H1 (cell line): ENCODE results near the gene HJURP. TPM values are rescaled to one million over a fixed set of nuclear protein-coding genes. Genes with fewer than 3 reads are reported as not detected.

Experiments
- CTCF ChIA-PET: fragments of 300-600 bp; sonication (Branson Sonifier 250); formaldehyde crosslinking; loops from one replicate; lab custom pipeline; 2021; ENCODE audit not compliant: partially characterized antibody; lab: Charles Lee
- POLR2A ChIA-PET: fragments of 300-600 bp; sonication (Branson Sonifier 250); formaldehyde crosslinking; loops from one replicate; lab custom pipeline; 2021; ENCODE audit warnings: inconsistent platforms; ENCODE audit not compliant: partially characterized antibody; lab: Charles Lee
- DNase-seq, 2 experiments: peaks; one replicate each; pipeline versions ENCODE4 v3.0.0 to v3.0.0-alpha.2; 2010 to 2022; ENCODE audit warnings: low spot score in 2 of 2, low read depth in 1 of 2, mixed read lengths in 1 of 2
- FAIRE-seq: peaks from 2 replicates; lab custom pipeline; 2011; peaks lifted over from hg19 to GRCh38; lab: Jason Lieb, UNC
- H2AFZ ChIP-seq: 2 replicates; pipeline ENCODE4 v1.8.1; 2012; ENCODE audit warnings: low read length, inconsistent platforms
- H2AK5ac ChIP-seq: 2 replicates; pipeline ENCODE4 v1.6.1; 2013; ENCODE audit warnings: low read depth, low read length
- H2BK120ac ChIP-seq: replicated peaks from 2 replicates; pipeline ENCODE3; 2013; ENCODE audit warnings: low read depth, low read length, inconsistent platforms
- H2BK12ac ChIP-seq: 2 replicates; pipeline ENCODE4 v1.6.1; 2013; ENCODE audit warnings: low read depth, low read length
- H2BK15ac ChIP-seq: 2 replicates; pipeline ENCODE4 v1.6.1; 2013; ENCODE audit warnings: low read length
- H2BK20ac ChIP-seq: 2 replicates; pipeline ENCODE4 v1.6.1; 2013; ENCODE audit warnings: low read length
- H2BK5ac ChIP-seq: 2 replicates; pipeline ENCODE4 v1.6.1; 2013; ENCODE audit warnings: low read depth, low read length
- H3K14ac ChIP-seq: 2 replicates; pipeline ENCODE4 v1.6.1; 2013; ENCODE audit warnings: inconsistent platforms; ENCODE audit not compliant: insufficient read length
- H3K18ac ChIP-seq: 2 replicates; pipeline ENCODE4 v1.6.1; 2013; ENCODE audit warnings: low read length; ENCODE audit errors: extremely low read depth
- H3K23ac ChIP-seq: 2 replicates; pipeline ENCODE4 v1.6.1; 2013; ENCODE audit warnings: inconsistent platforms; ENCODE audit not compliant: insufficient read length
- H3K23me2 ChIP-seq: 2 replicates; pipeline ENCODE4 v1.6.1; 2013; ENCODE audit warnings: low read depth, low read length
- H3K27ac ChIP-seq: 2 replicates; pipeline ENCODE4 v1.6.1; 2011; ENCODE audit warnings: low read depth, low read length, inconsistent platforms
- H3K27me3 ChIP-seq, 4 experiments: replicated peaks in 1 of 4; 1 replicate in 1 of 4; 2 replicates in 3 of 4; pipeline versions ENCODE4 v1.6.1 to v1.8.1; 2011 to 2013; ENCODE audit warnings: low read length in 3 of 4, mild to moderate bottlenecking in 3 of 4, inconsistent platforms in 2 of 4, mixed read lengths in 2 of 4, moderate library complexity in 1 of 4; ENCODE audit not compliant: control insufficient read depth in 3 of 4, insufficient read depth in 3 of 4; ENCODE audit errors: extremely low read depth in 1 of 4
- H3K36me3 ChIP-seq, 4 experiments: 2 replicates each; pipeline versions ENCODE4 v1.6.1 to v1.8.1; 2011 to 2013; ENCODE audit warnings: mild to moderate bottlenecking in 4 of 4, low read length in 3 of 4, moderate library complexity in 2 of 4, control low read depth in 1 of 4, inconsistent platforms in 1 of 4; ENCODE audit not compliant: insufficient read depth in 4 of 4, control insufficient read depth in 2 of 4
- H3K4ac ChIP-seq: replicated peaks from 2 replicates; pipeline ENCODE3; 2013; ENCODE audit warnings: low read length, low read depth, mixed read lengths, inconsistent platforms; ENCODE audit not compliant: insufficient read length
- H3K4me1 ChIP-seq, 4 experiments: replicated peaks in 1 of 4; 1 replicate in 1 of 4; 2 replicates in 3 of 4; pipeline versions ENCODE4 v1.6.1 to v1.8.1; 2011 to 2013; ENCODE audit warnings: low read length in 3 of 4, inconsistent platforms in 2 of 4, mixed read lengths in 1 of 4; ENCODE audit not compliant: insufficient read depth in 4 of 4, control insufficient read depth in 3 of 4
- H3K4me2 ChIP-seq, 2 experiments: 2 replicates each; pipeline versions ENCODE4 v1.6.1 to v1.8.1; 2011 to 2013; ENCODE audit warnings: low read depth in 2 of 2, low read length in 2 of 2, control low read depth in 1 of 2, inconsistent platforms in 1 of 2, mild to moderate bottlenecking in 1 of 2; ENCODE audit not compliant: insufficient read depth in 1 of 2
- H3K4me3 ChIP-seq, 4 experiments: fragments of 200-600, 300-600 bp in 1 of 4; sonication (generic), shearing (Covaris generic), sonication (Bioruptor Twin) in 1 of 4; 2 replicates each; pipeline versions ENCODE4 v1.5.1 to v1.8.1; 2011 to 2016; ENCODE audit warnings: low read length in 4 of 4, low read depth in 3 of 4, control low read depth in 2 of 4, inconsistent platforms in 2 of 4, mild to moderate bottlenecking in 2 of 4, mixed read lengths in 1 of 4, moderate library complexity in 1 of 4; ENCODE audit not compliant: insufficient read depth in 2 of 4; ENCODE audit errors: extremely low read depth in 1 of 4
- H3K56ac ChIP-seq: replicated peaks from 2 replicates; pipeline ENCODE3; 2013; ENCODE audit warnings: low read depth, mild to moderate bottlenecking, mixed read lengths, low read length, inconsistent platforms; ENCODE audit not compliant: insufficient read length
- H3K79me1 ChIP-seq: 2 replicates; pipeline ENCODE4 v1.6.1; 2013; ENCODE audit warnings: low read depth, low read length, control low read depth
- H3K79me2 ChIP-seq, 2 experiments: 2 replicates each; pipeline versions ENCODE4 v1.6.1 to v1.8.1; 2012 to 2013; ENCODE audit warnings: low read length in 2 of 2, mild to moderate bottlenecking in 2 of 2, inconsistent platforms in 1 of 2; ENCODE audit not compliant: insufficient read depth in 2 of 2, control insufficient read depth in 1 of 2
- H3K9ac ChIP-seq, 4 experiments: replicated peaks in 1 of 4; 1 replicate in 1 of 4; 2 replicates in 3 of 4; pipeline versions ENCODE4 v1.6.1 to v1.8.1; 2011 to 2013; ENCODE audit warnings: low read depth in 3 of 4, low read length in 3 of 4, control low read depth in 2 of 4, mild to moderate bottlenecking in 2 of 4, moderate library complexity in 2 of 4, inconsistent platforms in 1 of 4; ENCODE audit errors: extremely low read depth in 1 of 4
- H3K9me3 ChIP-seq, 2 experiments: 2 replicates each; pipeline versions ENCODE4 v1.6.1 to v1.8.1; 2012 to 2013; ENCODE audit warnings: mild to moderate bottlenecking in 2 of 2, moderate library complexity in 2 of 2, control low read depth in 1 of 2, inconsistent platforms in 1 of 2, low read depth in 1 of 2, low read length in 1 of 2, mixed read lengths in 1 of 2; ENCODE audit not compliant: insufficient read depth in 2 of 2
- H4K20me1 ChIP-seq, 2 experiments: replicated peaks in 1 of 2; 2 replicates each; pipeline versions ENCODE3 to v1.8.1; 2011 to 2013; ENCODE audit warnings: inconsistent platforms in 2 of 2, low read length in 2 of 2, mild to moderate bottlenecking in 1 of 2; ENCODE audit not compliant: insufficient read depth in 2 of 2, control insufficient read depth in 1 of 2
- H4K5ac ChIP-seq: 2 replicates; pipeline ENCODE4 v1.6.1; 2013; ENCODE audit warnings: low read length, low read depth, mixed read lengths, inconsistent platforms; ENCODE audit not compliant: insufficient read length
- H4K8ac ChIP-seq: 2 replicates; pipeline ENCODE4 v1.8.0; 2013; ENCODE audit warnings: mild to moderate bottlenecking, moderate library complexity, low read length, inconsistent platforms; ENCODE audit not compliant: insufficient read depth; ENCODE audit errors: extremely low read depth
- H4K91ac ChIP-seq: replicated peaks from 2 replicates; pipeline ENCODE3; 2013; ENCODE audit warnings: low read length, mixed read lengths, inconsistent platforms; ENCODE audit not compliant: insufficient read length
- BCL11A ChIP-seq, 2 experiments: IDR thresholded peaks; one replicate each; pipeline ENCODE4 v1.6.1; 2011; ENCODE audit warnings: low read depth in 2 of 2, low read length in 2 of 2, mild to moderate bottlenecking in 2 of 2
- BRCA1 ChIP-seq: IDR thresholded peaks from 2 replicates; pipeline ENCODE4 v1.6.1; 2012; ENCODE audit warnings: low read depth, low read length, improper control_type of control experiment
- CTCF ChIP-seq, 3 experiments: IDR thresholded peaks; 1 replicate in 2 of 3; 2 replicates in 1 of 3; pipeline versions ENCODE4 v1.5.1 to v1.6.1; 2011; ENCODE audit warnings: low read length in 3 of 3, mild to moderate bottlenecking in 3 of 3, inconsistent platforms in 2 of 3, low read depth in 1 of 3, moderate library complexity in 1 of 3; ENCODE audit not compliant: insufficient read depth in 1 of 3; ENCODE audit errors: control extremely low read depth in 1 of 3
- EP300 ChIP-seq, 2 experiments: IDR thresholded peaks; 1 replicate in 1 of 2; 2 replicates in 1 of 2; pipeline ENCODE4 v1.6.1; 2011 to 2012; ENCODE audit warnings: low read depth in 2 of 2, low read length in 2 of 2, mild to moderate bottlenecking in 2 of 2, borderline replicate concordance in 1 of 2, inconsistent platforms in 1 of 2, moderate library complexity in 1 of 2
- KDM5A ChIP-seq: fragments of 200-600 bp; IDR thresholded peaks from 2 replicates; pipeline ENCODE4 v1.7.1; 2012; ENCODE audit warnings: mild to moderate bottlenecking, low read length, inconsistent platforms, mixed read lengths
- NRF1 ChIP-seq: IDR thresholded peaks from 2 replicates; pipeline ENCODE4 v1.6.1; 2011; ENCODE audit warnings: mild to moderate bottlenecking, low read depth, low read length, improper control_type of control experiment
- POLR2A ChIP-seq, 2 experiments: IDR thresholded peaks; 1 replicate in 1 of 2; 2 replicates in 1 of 2; pipeline ENCODE4 v1.6.1; 2011; ENCODE audit warnings: low read depth in 2 of 2, low read length in 2 of 2, mild to moderate bottlenecking in 2 of 2; ENCODE audit errors: control extremely low read depth in 1 of 2
- RNF2 ChIP-seq: fragments of 200-900, 300-1000 bp; sonication (generic); IDR thresholded peaks from 2 replicates; pipeline ENCODE4 v1.7.1; 2016; ENCODE audit warnings: borderline replicate concordance, low read depth, mild to moderate bottlenecking, antibody characterized with exemption, low read length; ENCODE audit not compliant: poor library complexity, severe bottlenecking; ENCODE audit errors: missing control alignments
- SP2 ChIP-seq: IDR thresholded peaks from 2 replicates; pipeline ENCODE4 v1.6.1; 2012; ENCODE audit warnings: mild to moderate bottlenecking, low read length, inconsistent platforms
- SP4 ChIP-seq: IDR thresholded peaks from 2 replicates; pipeline ENCODE4 v1.6.1; 2012; ENCODE audit warnings: low read length, inconsistent platforms
- WGBS, 2 experiments: shearing (Covaris generic) in 1 of 2; methylation state at CpG; one replicate each; pipeline versions ENCODE4 v1.1.6 to v1.1.7; 2013 to 2015; ENCODE audit warnings: low lambda C conversion rate in 2 of 2, mixed read lengths in 2 of 2, inconsistent platforms in 1 of 2, low coverage in 1 of 2, missing lambda C conversion rate in 1 of 2; ENCODE audit not compliant: insufficient replicate concordance in 2 of 2, insufficient coverage in 1 of 2, insufficient read length in 1 of 2; ENCODE audit errors: extremely low coverage in 1 of 2, missing lambda C conversion rate in 1 of 2; 5-methylcytosine and 5-hydroxymethylcytosine counted together
- polyA plus RNA-seq, 7 experiments: library from polyadenylated mRNA; depleted of rRNA in 3 of 7; stranded (reverse) in 5 of 7; unstranded in 2 of 7; fragments of >200 nt in 5 of 7; fragments of 200-250 nt in 2 of 7; gene quantifications; 1 replicate in 5 of 7; 2 replicates in 1 of 7; 4 replicates in 1 of 7; pipeline versions ENCODE4 v1.2.1 to v1.2.3, GENCODE V29; 2011 to 2013; ENCODE audit warnings: missing spikeins in 2 of 7, mixed read lengths in 2 of 7
- total RNA-seq: library from RNA; stranded (reverse); fragmentation: NEBNext Ultra II Directional; extraction: Animal tissue kit (Norgen Biotek cat#: 25700); gene quantifications from 2 replicates; pipeline ENCODE4 v1.2.1, GENCODE V29; 2021

Gene HJURP
- total and polyA plus RNA-seq, 2 of the 8 experiments (the other 6 are each of a cell fraction or from before 2014, with no cell fraction given), result 49.3 to 60.5 TPM

- Histone ChIP-seq H3K4me2 (no peak overlapping the region), H2AFZ (no peak overlapping the region), H4K5ac (no peak overlapping the region), H2BK15ac (no peak overlapping the region), H3K79me1 (no peaks in the 10 kb centered on the region), H3K23me2 (no peaks in the 10 kb centered on the region), H4K8ac (no peak overlapping the region; the same call in 1 of the 2 replicates), H4K91ac (no peak overlapping the region), H3K9me3 (no peaks in the 10 kb centered on the region), H3K36me3 (peaks cover 0 to 9% (median under 1%) of the 10 kb centered on the region in 4 experiments; a peak in 4 of 8 replicates), H4K20me1 (peaks cover 0 to 1% of the 10 kb centered on the region in 2 experiments), H3K27ac (no peak overlapping the region), H3K4ac (no peak overlapping the region), H2BK120ac (no peak overlapping the region), H3K14ac (no peak overlapping the region), H3K18ac (no peak overlapping the region), H2BK20ac (no peak overlapping the region), H3K56ac (no peak overlapping the region), H2BK12ac (no peak overlapping the region), H3K4me1 (no peaks in the 10 kb centered on the region), H3K27me3 (no peaks in the 10 kb centered on the region), H2AK5ac (no peak overlapping the region), H3K79me2 (peaks cover 0 to 1% of the 10 kb centered on the region in 2 experiments; a peak in 1 of 4 replicates), H3K23ac (no peak overlapping the region), H3K9ac (no peak overlapping the region), H2BK5ac (no peak overlapping the region), H3K4me3 (no peak overlapping the region)
- WGBS, 2 experiments, result 90% methylated on average over 4 of the region's 6 CpGs; no CpG with 5 or more reads in 1 of the 2 experiments
- ChIA-PET CTCF (interaction anchor here (5.3 kb wide), 1 partner anchor 381 kb away, joined by 35 read pairs; no protein-coding TSS in a partner anchor), POLR2A (no interaction called here)
- DNase-seq (no peak), FAIRE-seq (no peak)
- TF ChIP-seq BCL11A (IDR thresholded peaks at IDR 0.05; ENCODE audit: low read depth in 2 of 2, low read length in 2 of 2) (no peak), EP300 (IDR thresholded peaks at IDR 0.05; ENCODE audit: borderline replicate concordance in 1 of 2, low read depth in 2 of 2, low read length in 2 of 2) (no peak), SP2 (no peak), POLR2A (IDR thresholded peaks at IDR 0.05; ENCODE audit: control extremely low read depth in 1 of 2, low read depth in 2 of 2, low read length in 2 of 2) (no peak), BRCA1 (no peak), SP4 (no peak), KDM5A (no peak), RNF2 (no peak), NRF1 (no peak), CTCF (IDR thresholded peaks at IDR 0.05; ENCODE audit: control extremely low read depth in 1 of 3, insufficient read depth in 1 of 3, low read depth in 1 of 3, low read length in 3 of 3) (no peak)
These were observed 24.1 kb downstream of the HJURP start for GRCh38 chr2:233830111-233830802.
